Loucy (cell line): ENCODE measurements around the gene AK2.

Source experiments
- H2AFZ ChIP-seq: fragments of 200-600 bp; sonication (generic); 2 replicates; pipeline ENCODE4 v1.6.0; 2016; ENCODE audit warnings: antibody characterized with exemption, mild to moderate bottlenecking, low read length, moderate library complexity
- H3F3A ChIP-seq: fragments of 200-600 bp; 2 replicates; pipeline ENCODE4 v1.6.0; 2016; ENCODE audit warnings: antibody characterized with exemption, low read depth, mild to moderate bottlenecking
- H3K27me3 ChIP-seq: fragments of 200-600 bp; sonication (generic); 2 replicates; pipeline ENCODE4 v1.6.1; 2014; ENCODE audit warnings: low read length, mild to moderate bottlenecking; ENCODE audit not compliant: insufficient read depth, poor library complexity, severe bottlenecking
- H3K36me3 ChIP-seq: fragments of 200-600 bp; sonication (generic); 2 replicates; pipeline ENCODE4 v1.6.1; 2016; ENCODE audit warnings: low read length; ENCODE audit not compliant: insufficient read depth
- H3K4me1 ChIP-seq: fragments of 200-600 bp; sonication (generic); 2 replicates; pipeline ENCODE4 v1.5.1; 2014; ENCODE audit warnings: low read length, mild to moderate bottlenecking; ENCODE audit not compliant: insufficient read depth, poor library complexity, severe bottlenecking
- H3K4me2 ChIP-seq: fragments of 200-600 bp; sonication (generic); 2 replicates; pipeline ENCODE4 v1.6.0; 2014; ENCODE audit warnings: antibody characterized with exemption, low read length, low read depth, mild to moderate bottlenecking; ENCODE audit not compliant: poor library complexity, severe bottlenecking
- H3K4me3 ChIP-seq: fragments of 200-600 bp; sonication (generic); 2 replicates; pipeline ENCODE4 v1.5.1; 2014; ENCODE audit warnings: low read length, mild to moderate bottlenecking, mixed read lengths; ENCODE audit not compliant: poor library complexity, severe bottlenecking
- H3K79me2 ChIP-seq: fragments of 200-600 bp; sonication (generic); 2 replicates; pipeline ENCODE4 v1.6.1; 2014; ENCODE audit warnings: low read length; ENCODE audit not compliant: insufficient read depth
- H3K9ac ChIP-seq: fragments of 200-600 bp; sonication (generic); 2 replicates; pipeline ENCODE4 v1.6.0; 2014; ENCODE audit warnings: mild to moderate bottlenecking, low read depth, low read length, moderate library complexity; ENCODE audit not compliant: poor library complexity, severe bottlenecking
- H3K9me2 ChIP-seq: fragments of 200-600 bp; sonication (generic); replicated peaks from 2 replicates; pipeline ENCODE4 v1.6.1; 2016; ENCODE audit warnings: low read depth, low read length, mixed read lengths
- H3K9me3 ChIP-seq: fragments of 200-600 bp; sonication (generic); 2 replicates; pipeline ENCODE4 v1.6.1; 2014; ENCODE audit warnings: mild to moderate bottlenecking, antibody characterized with exemption, low read length, low read depth; ENCODE audit not compliant: insufficient read depth
- H4K20me1 ChIP-seq: fragments of 200-600 bp; sonication (generic); 2 replicates; pipeline ENCODE4 v1.6.0; 2014; ENCODE audit warnings: antibody characterized with exemption, low read length, mild to moderate bottlenecking; ENCODE audit not compliant: insufficient read depth, poor library complexity, severe bottlenecking
- EZH2phosphoT487 ChIP-seq: fragments of 200-600 bp; IDR thresholded peaks from 2 replicates; pipeline ENCODE4 v1.6.1; 2018; ENCODE audit warnings: antibody characterized with exemption, mild to moderate bottlenecking, moderate library complexity, borderline replicate concordance
- TF ChIP-seq, protein P1 (sequence below): fragments of 200-600 bp; sonication (generic); conservative IDR thresholded peaks from 2 replicates; pipeline ENCODE4 v1.5.1; 2014; ENCODE audit warnings: mild to moderate bottlenecking, antibody characterized with exemption, low read length

The AK2 gene

DNA sequence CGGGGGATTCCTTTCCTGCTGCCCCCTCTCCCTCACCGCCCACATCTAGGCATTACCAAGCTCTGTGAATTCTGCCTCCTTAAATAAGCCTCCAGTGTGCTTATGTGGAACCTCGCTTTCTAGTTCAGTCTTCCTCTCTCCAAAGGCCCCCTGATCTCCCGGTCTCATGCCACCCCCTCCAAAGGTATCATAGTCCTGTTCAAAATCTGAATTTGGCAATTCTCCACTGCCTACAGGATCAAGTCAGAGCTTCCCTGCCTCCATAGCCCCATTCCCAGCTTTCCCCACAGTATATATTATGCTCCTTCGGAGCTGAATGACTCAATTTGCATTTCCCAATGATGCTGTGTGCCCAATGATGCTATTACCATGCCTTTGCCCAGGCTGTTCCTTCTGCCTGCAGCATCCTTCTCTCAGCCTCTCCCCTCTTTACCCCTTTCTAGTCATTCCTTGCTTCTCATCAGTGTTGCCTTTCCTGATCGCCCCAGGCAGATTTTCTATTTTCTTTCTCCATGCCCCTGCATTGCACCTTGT lies 46.0 kb upstream of the AK2 start:
- Histone ChIP-seq H2AFZ (no peak overlapping the region), H3K4me2 (no peak overlapping the region), H3K4me3 (no peak overlapping the region), H3K4me1 (peaks cover 4% of the 10 kb centered on the region), H3K9me2 (no peaks in the 10 kb centered on the region), H4K20me1 (no peaks in the 10 kb centered on the region), H3K9ac (no peak overlapping the region), H3K36me3 (no peaks in the 10 kb centered on the region), H3K9me3 (no peaks in the 10 kb centered on the region), H3F3A (no peaks in the 10 kb centered on the region), H3K79me2 (no peaks in the 10 kb centered on the region), H3K27me3 (peaks cover 9% of the 10 kb centered on the region)
- TF ChIP-seq EZH2phosphoT487 = no peak
- TF ChIP-seq, protein P1, sequence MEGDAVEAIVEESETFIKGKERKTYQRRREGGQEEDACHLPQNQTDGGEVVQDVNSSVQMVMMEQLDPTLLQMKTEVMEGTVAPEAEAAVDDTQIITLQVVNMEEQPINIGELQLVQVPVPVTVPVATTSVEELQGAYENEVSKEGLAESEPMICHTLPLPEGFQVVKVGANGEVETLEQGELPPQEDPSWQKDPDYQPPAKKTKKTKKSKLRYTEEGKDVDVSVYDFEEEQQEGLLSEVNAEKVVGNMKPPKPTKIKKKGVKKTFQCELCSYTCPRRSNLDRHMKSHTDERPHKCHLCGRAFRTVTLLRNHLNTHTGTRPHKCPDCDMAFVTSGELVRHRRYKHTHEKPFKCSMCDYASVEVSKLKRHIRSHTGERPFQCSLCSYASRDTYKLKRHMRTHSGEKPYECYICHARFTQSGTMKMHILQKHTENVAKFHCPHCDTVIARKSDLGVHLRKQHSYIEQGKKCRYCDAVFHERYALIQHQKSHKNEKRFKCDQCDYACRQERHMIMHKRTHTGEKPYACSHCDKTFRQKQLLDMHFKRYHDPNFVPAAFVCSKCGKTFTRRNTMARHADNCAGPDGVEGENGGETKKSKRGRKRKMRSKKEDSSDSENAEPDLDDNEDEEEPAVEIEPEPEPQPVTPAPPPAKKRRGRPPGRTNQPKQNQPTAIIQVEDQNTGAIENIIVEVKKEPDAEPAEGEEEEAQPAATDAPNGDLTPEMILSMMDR = no peak

DNA sequence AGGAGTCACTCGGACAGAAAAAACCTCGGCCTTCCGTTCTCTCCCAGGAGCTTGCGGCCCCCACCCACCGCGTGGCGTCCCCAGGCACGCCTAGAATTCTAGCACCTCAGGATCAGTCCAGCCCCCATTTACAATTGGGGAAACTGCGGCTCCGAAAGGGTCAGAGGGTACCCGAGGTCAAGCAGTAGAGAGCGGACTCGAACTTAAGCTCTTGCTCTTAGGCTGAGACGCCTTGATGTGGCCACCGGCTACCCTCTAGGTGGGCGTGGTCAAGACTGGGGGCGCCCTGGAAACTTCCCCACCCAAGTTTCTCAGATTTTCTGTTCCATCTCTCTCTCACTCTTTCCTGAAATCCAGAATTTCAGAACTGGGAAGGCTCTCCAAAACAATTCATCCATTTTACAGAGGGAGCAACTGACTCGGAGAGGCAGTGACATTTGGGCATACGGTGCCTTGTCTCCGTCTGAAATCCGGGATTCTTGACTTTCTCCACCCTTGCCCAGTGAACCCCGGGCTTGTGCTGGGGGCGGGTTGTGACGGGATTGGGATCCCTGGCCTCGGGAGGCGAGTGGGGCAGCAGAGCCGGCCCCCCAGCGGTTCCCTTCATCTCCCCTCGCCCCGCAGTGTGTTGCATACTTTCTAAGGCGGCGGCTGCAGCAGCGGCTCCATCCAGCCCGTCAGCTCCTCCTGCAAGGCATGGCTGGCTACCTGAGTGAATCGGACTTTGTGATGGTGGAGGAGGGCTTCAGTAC lies 45.0 kb upstream of the AK2 start:
- H3K9ac ChIP-seq = peak overlapping the region; percentile 42

DNA sequence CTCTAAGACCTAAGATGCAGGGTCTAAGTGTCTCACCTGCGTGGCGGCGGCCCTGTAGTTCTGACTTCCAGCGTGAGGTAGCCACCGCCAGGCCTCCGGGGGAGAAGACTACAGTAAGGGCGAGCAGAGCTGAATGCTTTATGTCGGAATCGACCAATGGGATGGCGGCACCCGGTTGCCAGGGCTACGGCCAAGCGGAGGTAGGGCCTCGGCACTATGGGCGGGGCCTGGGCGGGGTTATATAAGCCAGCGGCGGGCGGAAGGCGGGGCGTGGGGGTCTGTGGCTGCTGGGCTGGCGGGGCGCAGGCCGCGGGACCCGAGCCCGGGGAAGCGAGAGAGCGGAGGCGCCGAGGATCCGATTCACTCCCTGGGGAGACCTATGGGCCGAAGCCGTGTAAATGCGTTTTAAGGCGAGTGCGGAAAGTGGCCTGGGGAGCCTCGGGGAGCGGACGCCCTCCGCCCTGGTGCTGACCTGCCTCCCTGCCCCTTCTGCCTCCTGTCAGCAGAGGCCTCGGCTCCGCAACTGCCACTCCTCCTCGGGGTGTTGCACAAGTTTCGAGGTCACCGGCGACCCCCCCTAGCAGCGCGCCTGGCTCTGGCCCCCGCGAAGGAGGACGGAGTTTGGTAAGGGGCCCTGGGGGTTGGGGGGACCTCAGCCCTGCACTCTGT lies 44.3 kb upstream of the AK2 start, which contains the start of gene AZIN2:
Gene AZIN2, plus strand, starts transcription at position 269 of the 669 bp plus-strand sequence. CDS start 1,097 bp downstream, outside the sequence.
- Histone ChIP-seq H2AFZ (peak within 1 kb of the TSS; percentile 86), H3K9me2 (no peaks in the 10 kb centered on the region), H3K9ac (peak within 1 kb of the TSS; percentile 42), H3K4me1 (peaks cover 4% of the 10 kb centered on the region), H3K9me3 (no peaks in the 10 kb centered on the region), H3K4me2 (peak within 1 kb of the TSS; percentile 87), H3F3A (no peaks in the 10 kb centered on the region), H3K27me3 (peaks cover 9% of the 10 kb centered on the region), H3K79me2 (no peaks in the 10 kb centered on the region), H3K4me3 (peak within 1 kb of the TSS; percentile 72), H4K20me1 (no peaks in the 10 kb centered on the region), H3K36me3 (no peaks in the 10 kb centered on the region)
- no peak for TF ChIP-seq EZH2phosphoT487
- TF ChIP-seq, protein P1 = no peak

More for the DNA sequence above, 45.0 kb upstream of the AK2 start:
- H3K4me3 ChIP-seq = peak overlapping the region; percentile 72
- peak overlapping the region; percentile 86 for H2AFZ ChIP-seq
- no peaks in the 10 kb centered on the region for H3K36me3 ChIP-seq
- no peak for TF ChIP-seq EZH2phosphoT487
- TF ChIP-seq, protein P1 = no peak
- H3F3A ChIP-seq = no peaks in the 10 kb centered on the region
- H3K4me2 ChIP-seq = peak overlapping the region; percentile 87
- no peaks in the 10 kb centered on the region for H4K20me1 ChIP-seq
- no peaks in the 10 kb centered on the region for H3K9me2 ChIP-seq
- H3K4me1 ChIP-seq = peaks cover 4% of the 10 kb centered on the region
- H3K27me3 ChIP-seq = peaks cover 9% of the 10 kb centered on the region
- H3K9me3 ChIP-seq = no peaks in the 10 kb centered on the region
- no peaks in the 10 kb centered on the region for H3K79me2 ChIP-seq
